Measurements from ENCODE around the gene NPRL2. TPM values are rescaled to one million over a fixed set of nuclear protein-coding genes. Genes with fewer than 3 reads are reported as not detected.

NPRL2 gene
- total RNA-seq, 1 donor from 2014 or later: 17.1 TPM

DNA sequence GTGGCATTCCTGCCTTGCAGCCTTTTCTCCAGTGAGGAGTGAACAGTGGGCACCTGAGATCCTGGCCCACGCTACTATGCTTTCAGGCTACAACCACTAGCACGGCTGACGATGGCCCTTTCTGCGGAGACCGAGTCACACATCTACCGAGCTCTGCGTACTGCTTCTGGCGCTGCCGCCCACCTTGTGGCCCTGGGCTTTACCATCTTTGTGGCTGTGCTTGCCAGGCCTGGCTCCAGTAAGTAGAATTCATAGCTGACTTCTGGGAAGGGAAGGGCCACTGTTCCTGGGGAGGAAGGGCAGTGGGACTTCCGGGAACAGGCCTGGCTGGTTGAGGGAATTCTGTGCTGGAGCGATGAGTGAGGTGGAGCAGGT, 735 bp upstream of the NPRL2 start:
- H3K36me3 ChIP-seq (ENCODE audit: control insufficient read depth, insufficient read depth, low read length): peaks cover 35% of the 10 kb centered on the region
- TF ChIP-seq, protein P1, sequence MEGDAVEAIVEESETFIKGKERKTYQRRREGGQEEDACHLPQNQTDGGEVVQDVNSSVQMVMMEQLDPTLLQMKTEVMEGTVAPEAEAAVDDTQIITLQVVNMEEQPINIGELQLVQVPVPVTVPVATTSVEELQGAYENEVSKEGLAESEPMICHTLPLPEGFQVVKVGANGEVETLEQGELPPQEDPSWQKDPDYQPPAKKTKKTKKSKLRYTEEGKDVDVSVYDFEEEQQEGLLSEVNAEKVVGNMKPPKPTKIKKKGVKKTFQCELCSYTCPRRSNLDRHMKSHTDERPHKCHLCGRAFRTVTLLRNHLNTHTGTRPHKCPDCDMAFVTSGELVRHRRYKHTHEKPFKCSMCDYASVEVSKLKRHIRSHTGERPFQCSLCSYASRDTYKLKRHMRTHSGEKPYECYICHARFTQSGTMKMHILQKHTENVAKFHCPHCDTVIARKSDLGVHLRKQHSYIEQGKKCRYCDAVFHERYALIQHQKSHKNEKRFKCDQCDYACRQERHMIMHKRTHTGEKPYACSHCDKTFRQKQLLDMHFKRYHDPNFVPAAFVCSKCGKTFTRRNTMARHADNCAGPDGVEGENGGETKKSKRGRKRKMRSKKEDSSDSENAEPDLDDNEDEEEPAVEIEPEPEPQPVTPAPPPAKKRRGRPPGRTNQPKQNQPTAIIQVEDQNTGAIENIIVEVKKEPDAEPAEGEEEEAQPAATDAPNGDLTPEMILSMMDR (IDR thresholded peaks at IDR 0.05; ENCODE audit: insufficient read depth, low read length, severe bottlenecking): no peak
- peak overlapping the region; percentile 67 for H3K4me3 ChIP-seq (ENCODE audit: low read depth, low read length)
- H3K27me3 ChIP-seq (ENCODE audit: control insufficient read depth, insufficient read depth, low read length): no peaks in the 10 kb centered on the region
- no peak for FAIRE-seq
- DNase-seq (ENCODE audit: low read depth): no peak

- TF ChIP-seq, protein P1 (IDR thresholded peaks at IDR 0.05; ENCODE audit: insufficient read depth, low read length, severe bottlenecking): no peak
- no peak for FAIRE-seq
- no peaks in the 10 kb centered on the region for H3K27me3 ChIP-seq (ENCODE audit: control insufficient read depth, insufficient read depth, low read length)
- H3K4me3 ChIP-seq (ENCODE audit: low read depth, low read length): peak overlapping the region; percentile 67
- DNase-seq (ENCODE audit: low read depth): no peak
- peaks cover 29% of the 10 kb centered on the region for H3K36me3 ChIP-seq (ENCODE audit: control insufficient read depth, insufficient read depth, low read length)
Observed at GRCh38 chr3:50350213-50350526, 405 bp downstream of the NPRL2 start.

- TF ChIP-seq, protein P1 (IDR thresholded peaks at IDR 0.05; ENCODE audit: insufficient read depth, low read length, severe bottlenecking): peak; percentile 64
- H3K27me3 ChIP-seq (ENCODE audit: control insufficient read depth, insufficient read depth, low read length): no peaks in the 10 kb centered on the region
- no peak overlapping the region for H3K4me3 ChIP-seq (ENCODE audit: low read depth, low read length)
- DNase-seq (ENCODE audit: low read depth) (peak; percentile 64), FAIRE-seq (no peak)
- H3K36me3 ChIP-seq (ENCODE audit: control insufficient read depth, insufficient read depth, low read length): peaks cover 16% of the 10 kb centered on the region
Observed at GRCh38 chr3:50347187-50347813, 3.3 kb downstream of the NPRL2 start.

- peaks cover 14% of the 10 kb centered on the region for H3K36me3 ChIP-seq (ENCODE audit: control insufficient read depth, insufficient read depth, low read length)
- DNase-seq (ENCODE audit: low read depth) (peak; percentile 37), FAIRE-seq (no peak)
- TF ChIP-seq, protein P1 (IDR thresholded peaks at IDR 0.05; ENCODE audit: insufficient read depth, low read length, severe bottlenecking): no peak
- H3K27me3 ChIP-seq (ENCODE audit: control insufficient read depth, insufficient read depth, low read length): no peaks in the 10 kb centered on the region
- peak within 1 kb of the TSS; percentile 28 for H3K4me3 ChIP-seq (ENCODE audit: low read depth, low read length)
Observed at GRCh38 chr3:50345586-50346234, 4.9 kb downstream of the NPRL2 start, which contains the start of gene ZMYND10. ZMYND10 (minus strand) TSS chr3:50345732; CDS start chr3:50345579, 153 bp downstream.

- TF ChIP-seq, protein P1 (IDR thresholded peaks at IDR 0.05; ENCODE audit: insufficient read depth, low read length, severe bottlenecking): no peak
- H3K36me3 ChIP-seq (ENCODE audit: control insufficient read depth, insufficient read depth, low read length): peaks cover 14% of the 10 kb centered on the region
- FAIRE-seq (no peak), DNase-seq (ENCODE audit: low read depth) (no peak)
- no peaks in the 10 kb centered on the region for H3K27me3 ChIP-seq (ENCODE audit: control insufficient read depth, insufficient read depth, low read length)
- peak overlapping the region; percentile 28 for H3K4me3 ChIP-seq (ENCODE audit: low read depth, low read length)
Observed at GRCh38 chr3:50345008-50345407, 5.6 kb downstream of the NPRL2 start.
